Esophagus squamous epithelium (tissue), 4 donors: ENCODE data around the gene TEKT5.
A peak's percentile ranks its signal among the peaks of the same experiment; 100 is the strongest.

Experiments used
- POLR2A ChIP-seq, 4 donors: fragments of 450-650 bp; IDR thresholded peaks; one replicate each; pipeline ENCODE4 v1.6.1; 2017; ENCODE audit warnings: antibody characterized with exemption in 4 of 4, mild to moderate bottlenecking in 4 of 4, moderate library complexity in 3 of 4
- TF ChIP-seq, protein P1 (sequence below), 6 experiments: fragments of 450-650 bp in 4 of 6; fragments of 200-600 bp in 2 of 6; sonication (generic) in 2 of 6; IDR thresholded peaks; one replicate each; pipeline ENCODE4 v1.5.1; 2016 to 2019; ENCODE audit warnings: antibody characterized with exemption in 6 of 6, mild to moderate bottlenecking in 4 of 6, moderate library complexity in 4 of 6

DNA sequence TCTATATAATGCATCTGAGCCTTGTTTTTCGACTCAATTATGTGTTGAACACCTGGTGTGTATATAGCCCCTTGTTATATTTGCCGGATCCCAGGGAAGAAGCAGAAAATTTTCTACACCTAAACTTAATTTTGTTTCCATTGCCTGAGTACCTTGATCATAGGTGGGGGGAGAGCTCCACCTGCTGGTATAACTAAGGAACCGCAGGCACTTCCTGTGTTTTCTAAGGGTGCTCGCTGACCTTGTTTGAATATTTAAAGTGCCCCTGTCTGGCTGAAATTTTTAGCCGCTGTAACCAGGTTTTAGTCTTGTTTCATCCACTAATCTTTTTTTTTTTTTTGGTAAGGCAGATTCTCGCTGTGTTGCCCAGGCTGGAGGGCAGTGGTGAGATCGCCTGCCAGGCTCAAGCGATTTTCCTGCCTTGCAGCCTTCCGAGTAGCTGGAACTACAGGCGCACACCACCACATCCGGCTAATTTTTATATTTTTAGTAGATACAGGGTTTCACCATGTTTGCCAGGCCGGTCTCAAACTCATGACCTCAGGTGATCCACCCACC, 42.4 kb upstream of the TEKT5 start:
- TF ChIP-seq, protein P1, sequence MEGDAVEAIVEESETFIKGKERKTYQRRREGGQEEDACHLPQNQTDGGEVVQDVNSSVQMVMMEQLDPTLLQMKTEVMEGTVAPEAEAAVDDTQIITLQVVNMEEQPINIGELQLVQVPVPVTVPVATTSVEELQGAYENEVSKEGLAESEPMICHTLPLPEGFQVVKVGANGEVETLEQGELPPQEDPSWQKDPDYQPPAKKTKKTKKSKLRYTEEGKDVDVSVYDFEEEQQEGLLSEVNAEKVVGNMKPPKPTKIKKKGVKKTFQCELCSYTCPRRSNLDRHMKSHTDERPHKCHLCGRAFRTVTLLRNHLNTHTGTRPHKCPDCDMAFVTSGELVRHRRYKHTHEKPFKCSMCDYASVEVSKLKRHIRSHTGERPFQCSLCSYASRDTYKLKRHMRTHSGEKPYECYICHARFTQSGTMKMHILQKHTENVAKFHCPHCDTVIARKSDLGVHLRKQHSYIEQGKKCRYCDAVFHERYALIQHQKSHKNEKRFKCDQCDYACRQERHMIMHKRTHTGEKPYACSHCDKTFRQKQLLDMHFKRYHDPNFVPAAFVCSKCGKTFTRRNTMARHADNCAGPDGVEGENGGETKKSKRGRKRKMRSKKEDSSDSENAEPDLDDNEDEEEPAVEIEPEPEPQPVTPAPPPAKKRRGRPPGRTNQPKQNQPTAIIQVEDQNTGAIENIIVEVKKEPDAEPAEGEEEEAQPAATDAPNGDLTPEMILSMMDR (IDR thresholded peaks at IDR 0.05), result peak; percentile 94 to 97 (median 96)
- no peak for TF ChIP-seq POLR2A (IDR thresholded peaks at IDR 0.05)
